BLaER1 treated with 17β-estradiol and CSF1 and Interleukin-3, amounts not matched to agents 10 nM and 100 nM (cell line): ENCODE data around the gene CPNE7.

Experiments
- H3K27ac ChIP-seq, 11 experiments: shearing (Covaris generic); formaldehyde crosslinking; 2 replicates each; pipeline ENCODE4 v1.8.1; 2022
- H3K27me3 ChIP-seq, 11 experiments: shearing (Covaris generic); formaldehyde crosslinking; 2 replicates each; pipeline ENCODE4 v1.8.1; 2022
- H3K36me3 ChIP-seq, 11 experiments: shearing (Covaris generic); formaldehyde crosslinking; 2 replicates each; pipeline ENCODE4 v1.8.1; 2022
- H3K4me1 ChIP-seq, 10 experiments: shearing (Covaris generic); formaldehyde crosslinking; 2 replicates each; pipeline ENCODE4 v1.8.1; 2022
- H3K4me2 ChIP-seq, 11 experiments: shearing (Covaris generic); formaldehyde crosslinking; 2 replicates each; pipeline ENCODE4 v1.8.1; 2022
- H3K4me3 ChIP-seq, 10 experiments: shearing (Covaris generic); formaldehyde crosslinking; 2 replicates each; pipeline ENCODE4 v1.8.1; 2022
- H3K9ac ChIP-seq, 11 experiments: shearing (Covaris generic); formaldehyde crosslinking; 2 replicates each; pipeline ENCODE4 v1.8.1; 2022
- H3K9me3 ChIP-seq, 11 experiments: shearing (Covaris generic); formaldehyde crosslinking; replicated peaks in 1 of 11; 2 replicates each; pipeline ENCODE4 v1.8.1; 2022
- H4K20me1 ChIP-seq, 11 experiments: shearing (Covaris generic); formaldehyde crosslinking; 2 replicates each; pipeline ENCODE4 v1.8.1; 2022
- Cebpa-rat ChIP-seq, 11 experiments: shearing (Covaris generic); IDR thresholded peaks; 2 replicates each; pipeline ENCODE4 v1.8.1; 2022

CPNE7 gene

DNA sequence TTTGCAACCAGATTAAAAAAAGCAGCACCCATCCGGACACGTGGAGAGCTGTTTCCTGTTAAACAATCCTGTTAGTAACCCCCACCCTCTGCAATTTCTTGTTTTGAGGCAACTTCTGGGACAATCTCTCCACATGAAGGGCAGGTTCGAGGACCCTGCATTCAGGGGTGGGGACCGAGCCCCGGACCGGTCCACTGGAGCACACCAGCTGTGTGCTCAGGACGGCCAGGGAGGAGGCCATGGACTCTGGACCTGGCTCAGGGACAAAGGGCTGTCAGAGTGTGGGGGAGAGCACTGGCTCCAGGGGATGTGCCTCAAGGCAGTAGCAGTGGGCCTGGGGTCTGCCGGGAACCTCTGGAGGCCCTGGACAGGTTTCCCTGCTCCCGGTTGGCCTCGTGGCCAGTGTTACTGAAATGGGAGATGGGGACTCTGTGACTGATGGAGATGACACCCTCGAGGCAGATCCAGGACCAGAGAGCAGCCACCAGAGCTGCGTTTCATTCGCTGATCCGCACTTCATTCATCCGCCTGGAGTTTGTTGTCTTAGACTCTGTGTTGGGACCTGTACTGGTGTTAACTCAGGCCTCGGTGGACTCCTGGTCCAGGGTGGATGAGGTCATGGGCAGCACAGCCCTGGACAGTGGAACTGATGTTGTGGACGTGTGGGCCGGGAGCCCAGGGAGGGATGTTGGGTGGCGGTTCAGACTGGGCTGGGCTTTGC lies 2.9 kb upstream of the CPNE7 start:
- no peak for TF ChIP-seq Cebpa-rat (IDR thresholded peaks at IDR 0.05)
- Histone ChIP-seq H3K27me3 (no peaks in the 10 kb centered on the region), H3K4me1 (peaks cover 38 to 57% (median 49%) of the 10 kb centered on the region in 10 experiments), H3K27ac (peak overlapping the region in 9 of 11 experiments; percentile 35 to 71 (median 60); a peak in 16 of 22 replicates), H3K4me3 (peak overlapping the region in 1 of 10 experiments; percentile 26; a peak in 2 of 20 replicates), H3K9me3 (no peaks in the 10 kb centered on the region), H3K9ac (peak overlapping the region; percentile 29 to 89 (median 77); a peak in 18 of 22 replicates), H3K36me3 (peaks cover 0 to 16% (median 6%) of the 10 kb centered on the region in 11 experiments; a peak in 14 of 22 replicates), H3K4me2 (peak overlapping the region; percentile 86 to 99 (median 95)), H4K20me1 (peaks cover 0 to 27% (median 10%) of the 10 kb centered on the region in 11 experiments; a peak in 14 of 22 replicates)

DNA sequence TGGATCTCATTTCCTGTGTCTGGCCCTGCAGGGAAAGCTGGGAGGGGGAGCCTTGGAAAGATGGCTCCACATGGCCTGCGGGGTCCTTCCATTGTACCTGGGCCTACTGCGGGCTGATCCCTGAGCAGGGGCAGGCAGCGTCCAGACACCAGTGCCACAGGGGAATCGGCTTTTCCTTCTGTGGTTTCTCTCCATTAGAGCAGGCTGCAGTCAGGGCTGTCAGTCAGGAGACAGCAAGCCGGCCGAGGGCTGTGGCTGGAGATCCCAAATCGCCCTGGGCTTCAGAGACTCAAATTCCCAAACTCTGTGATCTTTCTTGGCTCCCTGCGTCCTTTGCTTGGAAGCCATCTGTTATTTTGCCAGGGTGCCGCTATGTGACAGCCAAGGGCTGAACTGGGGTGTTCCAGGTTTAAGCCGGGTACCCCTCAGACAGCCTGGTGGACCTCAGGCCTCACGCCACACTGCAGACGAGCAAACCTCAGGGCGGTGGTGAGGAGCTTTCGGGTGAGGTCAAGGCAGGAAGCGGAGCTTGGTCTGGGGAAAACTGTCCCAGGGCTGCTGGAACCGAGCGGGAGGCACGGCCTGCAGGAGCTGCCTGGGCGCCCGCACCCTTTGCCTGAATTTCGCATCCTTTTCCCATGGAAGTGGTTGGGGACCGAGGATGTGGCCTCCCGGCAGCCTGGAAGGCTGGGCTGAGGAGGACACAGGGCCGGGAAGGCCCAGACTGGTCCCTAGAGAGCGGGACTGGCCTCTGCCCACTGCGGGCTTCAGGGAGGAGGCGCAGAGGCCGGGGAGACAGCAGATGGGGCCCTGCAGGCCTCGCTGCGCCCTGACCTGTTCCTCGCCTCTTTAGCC lies 1.5 kb upstream of the CPNE7 start:
- Histone ChIP-seq H3K4me3 (peak overlapping the region; percentile 67 to 78 (median 71)), H3K36me3 (peaks cover 0 to 21% (median 17%) of the 10 kb centered on the region in 11 experiments; a peak in 20 of 22 replicates), H3K27ac (peak overlapping the region; percentile 49 to 86 (median 77)), H3K9ac (peak overlapping the region; percentile 61 to 89 (median 83)), H4K20me1 (peaks cover 0 to 16% (median 0%) of the 10 kb centered on the region in 11 experiments; a peak in 5 of 22 replicates), H3K4me2 (peak overlapping the region; percentile 86 to 99 (median 95)), H3K27me3 (no peaks in the 10 kb centered on the region), H3K9me3 (peaks cover 0 to 4% (median 0%) of the 10 kb centered on the region in 11 experiments; a peak in 5 of 22 replicates), H3K4me1 (peaks cover 38 to 57% (median 49%) of the 10 kb centered on the region in 10 experiments)
- TF ChIP-seq Cebpa-rat (IDR thresholded peaks at IDR 0.05) = no peak

DNA sequence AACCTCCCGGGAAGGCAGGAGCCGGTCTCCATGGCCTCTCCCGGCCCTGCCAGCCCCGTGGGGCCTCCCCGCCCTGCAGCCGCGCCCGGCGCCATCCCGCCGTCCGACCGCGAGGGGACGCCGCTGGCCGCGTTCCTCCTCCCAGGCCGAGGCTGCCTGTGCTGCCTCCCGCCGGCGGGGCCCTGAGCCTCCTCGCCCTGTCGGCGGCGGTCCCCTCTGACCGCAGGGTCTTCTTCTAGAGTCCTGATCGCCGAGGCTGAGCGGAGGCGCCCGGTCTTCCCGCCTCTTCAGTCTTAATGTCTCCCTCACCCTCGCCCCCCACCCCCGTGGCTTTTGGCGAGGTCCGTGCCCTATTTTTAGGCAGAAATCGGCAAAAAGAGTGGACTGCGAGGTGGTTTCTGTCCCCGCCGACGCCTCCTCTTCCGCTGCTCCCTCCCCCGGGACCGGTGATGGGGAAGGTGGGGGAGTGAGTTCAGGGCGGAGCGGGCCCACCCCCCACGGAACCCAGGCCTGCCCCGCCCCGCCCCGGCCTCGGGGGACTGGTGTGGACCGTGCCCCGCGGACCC lies 794 bp upstream of the CPNE7 start:
- Histone ChIP-seq H3K4me1 (peaks cover 38 to 57% (median 49%) of the 10 kb centered on the region in 10 experiments), H3K4me3 (peak overlapping the region; percentile 67 to 78 (median 71)), H3K27ac (peak overlapping the region; percentile 49 to 86 (median 77)), H3K9ac (peak overlapping the region; percentile 61 to 89 (median 83)), H3K4me2 (peak overlapping the region; percentile 86 to 99 (median 95)), H4K20me1 (peaks cover 0 to 10% (median 0%) of the 10 kb centered on the region in 11 experiments; a peak in 4 of 22 replicates), H3K27me3 (no peaks in the 10 kb centered on the region), H3K36me3 (peaks cover 0 to 28% (median 23%) of the 10 kb centered on the region in 11 experiments; a peak in 20 of 22 replicates), H3K9me3 (peaks cover 0 to 10% (median 6%) of the 10 kb centered on the region in 11 experiments; a peak in 7 of 22 replicates)
- no peak for TF ChIP-seq Cebpa-rat (IDR thresholded peaks at IDR 0.05)

DNA sequence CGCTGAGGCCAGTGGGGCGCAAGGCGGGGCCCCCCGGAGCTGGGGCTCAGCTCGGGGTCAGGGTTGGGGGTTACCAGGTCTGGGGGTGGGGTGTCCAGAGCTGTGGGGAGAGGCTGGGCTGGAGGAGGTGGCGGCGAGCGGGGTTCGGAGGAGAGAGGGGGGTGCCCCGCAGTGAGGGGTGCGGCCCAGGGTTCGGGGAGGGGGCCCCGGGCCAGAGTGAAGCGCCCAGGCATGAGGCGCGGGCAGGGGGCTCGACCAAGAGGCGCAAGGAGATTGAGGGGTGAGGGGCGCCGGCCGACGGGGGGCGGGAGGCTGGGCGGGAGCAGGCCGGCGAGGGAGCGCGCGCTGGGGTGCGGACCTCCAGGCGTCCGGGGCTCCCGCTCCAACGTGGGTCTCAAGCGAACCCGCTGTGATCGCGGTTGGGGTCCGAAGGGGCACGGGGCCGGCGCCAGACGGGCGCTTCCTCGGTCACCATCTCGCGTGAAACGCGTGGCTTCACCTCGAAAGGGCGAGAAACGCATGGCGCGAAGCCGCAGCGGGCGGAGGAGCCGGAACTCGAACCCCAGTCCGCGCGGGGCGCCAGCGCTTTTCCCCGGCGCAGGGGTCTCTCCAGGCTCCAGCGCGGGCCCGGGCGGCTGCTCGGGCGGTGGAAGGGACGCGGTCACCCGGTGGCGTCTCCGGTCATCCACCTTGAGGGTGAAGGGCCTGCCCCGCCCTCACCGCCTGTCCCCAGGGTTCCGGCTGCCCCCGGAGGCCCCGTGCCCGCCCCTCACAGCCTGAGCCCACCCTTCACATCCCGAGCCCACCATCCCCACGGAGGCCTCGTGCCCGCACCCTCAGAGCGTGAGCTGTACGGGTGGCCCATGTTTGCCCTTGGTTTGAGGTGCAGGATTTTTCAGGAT lies 846 bp downstream of the CPNE7 start:
- H3K9me3 ChIP-seq = peaks cover 0 to 14% (median 6%) of the 10 kb centered on the region in 11 experiments; a peak in 7 of 22 replicates
- H3K4me3 ChIP-seq = peak overlapping the region; percentile 67 to 78 (median 71)
- TF ChIP-seq Cebpa-rat (IDR thresholded peaks at IDR 0.05) = no peak
- peak overlapping the region; percentile 70 to 89 (median 79); a peak in 21 of 22 replicates for H3K9ac ChIP-seq
- H3K4me1 ChIP-seq = peaks cover 38 to 55% (median 47%) of the 10 kb centered on the region in 10 experiments
- peaks cover 0 to 12% (median 0%) of the 10 kb centered on the region in 11 experiments; a peak in 7 of 22 replicates for H4K20me1 ChIP-seq
- H3K36me3 ChIP-seq = peaks cover 0 to 41% (median 34%) of the 10 kb centered on the region in 11 experiments; a peak in 20 of 22 replicates
- no peaks in the 10 kb centered on the region for H3K27me3 ChIP-seq
- H3K27ac ChIP-seq = peak overlapping the region in 10 of 11 experiments; percentile 51 to 85 (median 78); a peak in 20 of 22 replicates
- peak overlapping the region; percentile 86 to 99 (median 95) for H3K4me2 ChIP-seq

DNA sequence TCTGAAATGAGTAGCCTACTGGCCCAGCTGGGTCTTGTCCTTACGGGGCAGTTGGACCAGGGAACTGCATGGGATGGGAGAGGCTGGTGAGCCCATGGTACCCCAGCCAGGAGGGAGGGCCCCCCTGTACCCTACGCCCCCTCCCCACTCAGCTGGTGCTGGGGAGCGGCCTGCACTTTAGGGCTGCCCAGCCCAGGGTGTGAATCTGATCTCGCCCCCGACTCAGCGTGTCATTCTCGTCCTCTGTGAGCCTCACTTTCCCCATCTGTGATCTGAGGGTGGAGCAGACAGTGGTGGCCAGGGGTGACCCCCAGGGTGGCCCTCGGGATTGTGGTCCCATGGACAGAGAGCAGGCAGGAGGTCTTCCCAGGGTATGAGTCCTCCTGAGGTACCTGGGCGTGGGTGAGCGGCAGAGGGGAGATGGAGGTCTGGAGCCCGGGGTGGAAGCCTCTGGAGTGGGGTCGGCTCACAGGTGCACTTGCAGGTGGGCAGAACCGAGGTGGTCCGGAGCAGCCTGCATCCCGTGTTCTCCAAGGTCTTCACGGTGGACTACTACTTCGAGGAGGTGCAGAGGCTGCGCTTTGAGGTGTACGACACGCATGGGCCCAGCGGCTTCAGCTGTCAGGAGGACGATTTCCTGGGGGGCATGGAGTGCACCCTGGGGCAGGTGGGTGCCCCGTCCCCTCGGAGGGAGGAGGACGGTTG lies 1.6 kb downstream of the CPNE7 start:
- Histone ChIP-seq H3K4me1 (peaks cover 34 to 53% (median 45%) of the 10 kb centered on the region in 10 experiments), H3K27me3 (no peaks in the 10 kb centered on the region), H3K4me3 (peak overlapping the region in 3 of 10 experiments; percentile 73 to 78 (median 73); a peak in 6 of 20 replicates), H3K27ac (no peak overlapping the region), H3K9ac (peak overlapping the region in 1 of 11 experiments; percentile 31; a peak in 2 of 22 replicates), H3K9me3 (peaks cover 0 to 14% (median 6%) of the 10 kb centered on the region in 11 experiments; a peak in 7 of 22 replicates), H3K4me2 (peak overlapping the region; percentile 86 to 99 (median 95); a peak in 16 of 22 replicates), H3K36me3 (peaks cover 0 to 48% (median 42%) of the 10 kb centered on the region in 11 experiments; a peak in 20 of 22 replicates), H4K20me1 (peaks cover 0 to 20% (median 6%) of the 10 kb centered on the region in 11 experiments; a peak in 11 of 22 replicates)
- no peak for TF ChIP-seq Cebpa-rat (IDR thresholded peaks at IDR 0.05)

DNA sequence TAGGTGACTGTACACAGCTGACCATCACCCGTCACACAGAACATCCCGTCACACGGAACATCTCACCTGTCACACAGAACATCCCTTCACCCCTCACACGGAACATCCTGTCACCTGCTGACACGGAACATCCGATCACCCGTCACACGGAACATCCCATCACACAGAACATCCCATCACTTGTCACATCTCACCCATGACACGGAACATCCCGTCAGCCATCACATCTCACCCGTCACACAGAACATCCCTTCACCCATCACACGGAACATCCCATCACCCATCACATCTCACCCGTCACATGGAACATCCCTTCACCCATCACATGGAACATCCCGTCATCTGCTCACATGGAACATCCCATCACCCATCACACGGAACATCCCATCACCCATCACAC lies 3.8 kb downstream of the CPNE7 start:
- TF ChIP-seq Cebpa-rat (IDR thresholded peaks at IDR 0.05) = no peak
- peaks cover 0 to 69% (median 62%) of the 10 kb centered on the region in 11 experiments; a peak in 20 of 22 replicates for H3K36me3 ChIP-seq
- H3K27me3 ChIP-seq = no peaks in the 10 kb centered on the region
- no peak overlapping the region for H3K9ac ChIP-seq
- H3K27ac ChIP-seq = no peak overlapping the region
- peaks cover 0 to 14% (median 6%) of the 10 kb centered on the region in 11 experiments; a peak in 7 of 22 replicates for H3K9me3 ChIP-seq
- peaks cover 0 to 41% (median 27%) of the 10 kb centered on the region in 11 experiments; a peak in 16 of 22 replicates for H4K20me1 ChIP-seq
- no peak overlapping the region for H3K4me2 ChIP-seq
- H3K4me3 ChIP-seq = no peak overlapping the region
- H3K4me1 ChIP-seq = peaks cover 16 to 46% (median 33%) of the 10 kb centered on the region in 10 experiments
